GM19395 (cell line): ENCODE results near the gene PARVG.

Experiments
- ATAC-seq: cut with Tn5 transposase; IDR thresholded peaks from one replicate; pipeline ENCODE4 v1.9.1; 2021; ENCODE audit warnings: mild to moderate bottlenecking, moderate library complexity; ENCODE audit not compliant: unreplicated experiment

PARVG gene

GRCh38 chr22:44195189-44195871 is 14.6 kb downstream of the PARVG start:
- no peak for ATAC-seq

- ATAC-seq, result no peak
These were observed 15.5 kb downstream of the PARVG start for GRCh38 chr22:44196241-44196640.

GRCh38 chr22:44196731-44197131 is 16.0 kb downstream of the PARVG start:
- no peak for ATAC-seq

GRCh38 chr22:44197271-44197670 is 16.5 kb downstream of the PARVG start:
- no peak for ATAC-seq

GRCh38 chr22:44199164-44199563 is 18.4 kb downstream of the PARVG start:
- no peak for ATAC-seq

GRCh38 chr22:44199866-44200265 is 19.1 kb downstream of the PARVG start:
- ATAC-seq, result no peak

GRCh38 chr22:44200451-44200850 is 19.7 kb downstream of the PARVG start:
- no peak for ATAC-seq

- ATAC-seq, result no peak
These were observed 20.3 kb downstream of the PARVG start for GRCh38 chr22:44200855-44201550.

GRCh38 chr22:44201665-44202064 is 20.9 kb downstream of the PARVG start:
- no peak for ATAC-seq

- ATAC-seq, result no peak
These were observed 21.6 kb downstream of the PARVG start for GRCh38 chr22:44202261-44202789.

GRCh38 chr22:44203203-44203602 is 22.5 kb downstream of the PARVG start:
- ATAC-seq, result no peak

- no peak for ATAC-seq
These were observed 24.2 kb downstream of the PARVG start for GRCh38 chr22:44204739-44205515.

- no peak for ATAC-seq
These were observed 25.0 kb downstream of the PARVG start for GRCh38 chr22:44205516-44206329.

- ATAC-seq, result no peak
These were observed 25.6 kb downstream of the PARVG start for GRCh38 chr22:44206330-44206645.

- ATAC-seq, result no peak
These were observed 26.0 kb downstream of the PARVG start for GRCh38 chr22:44206696-44207095.

GRCh38 chr22:44207173-44207980 is 26.7 kb downstream of the PARVG start:
- no peak for ATAC-seq

GRCh38 chr22:44207981-44208317 is 27.2 kb downstream of the PARVG start:
- ATAC-seq, result no peak

GRCh38 chr22:44209343-44209742 is 28.6 kb downstream of the PARVG start:
- ATAC-seq, result no peak

- no peak for ATAC-seq
These were observed 30.0 kb downstream of the PARVG start for GRCh38 chr22:44210722-44211121.

GRCh38 chr22:44211256-44211945 is 30.7 kb downstream of the PARVG start:
- no peak for ATAC-seq
